Measurements from ENCODE around the gene SEMA3G.

SEMA3G gene

DNA sequence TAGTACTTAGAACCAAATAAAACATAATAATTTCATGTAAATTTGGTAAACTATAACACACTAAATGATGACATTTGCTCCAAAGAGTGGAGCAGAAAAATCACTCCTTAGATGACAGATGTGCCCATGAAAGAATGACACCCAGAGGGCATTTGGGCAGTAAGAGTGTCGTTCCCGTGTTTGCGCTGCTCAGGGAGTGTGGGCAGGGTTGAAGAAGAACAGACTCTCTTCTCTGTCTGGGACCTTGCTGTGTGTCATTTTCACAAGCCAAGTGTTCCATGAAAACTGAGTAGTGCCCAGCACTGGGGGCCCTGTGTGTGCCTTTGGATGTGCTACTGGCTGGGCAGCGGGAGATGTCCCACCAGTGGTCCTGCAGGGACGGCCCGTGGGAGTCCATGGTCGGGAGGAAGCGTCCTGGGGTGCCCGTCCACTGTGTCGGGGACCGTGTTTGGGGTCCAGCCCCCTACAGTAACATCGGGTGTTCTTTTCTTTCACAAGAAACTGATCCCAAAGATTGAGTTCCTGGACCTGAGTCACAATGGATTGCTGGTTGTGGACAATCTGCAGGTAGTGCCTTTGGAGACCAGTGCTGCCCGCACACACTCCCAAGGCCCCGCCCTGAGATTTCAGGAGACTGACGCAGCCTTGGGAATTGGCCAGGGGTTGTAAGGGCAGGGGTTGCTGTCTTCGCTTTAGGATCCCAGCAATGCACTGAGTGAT, 32.3 kb upstream of the SEMA3G start:
- Histone ChIP-seq H3K4me3 (ENCODE audit: low read depth in 1 of 2, low read length in 2 of 2) (no peak overlapping the region), H3K4me1 (ENCODE audit: insufficient read depth, low read length) (no peaks in the 10 kb centered on the region), H3K27me3 (ENCODE audit: control insufficient read depth in 1 of 2, insufficient read depth in 2 of 2, low read length in 2 of 2) (no peaks in the 10 kb centered on the region), H3K9ac (ENCODE audit: low read length) (no peak overlapping the region), H3K9me3 (ENCODE audit: low read length) (no peaks in the 10 kb centered on the region), H3K27ac (ENCODE audit: low read depth, low read length) (no peak overlapping the region), H3K36me3 (ENCODE audit: insufficient read depth, low read length) (peaks cover 91% of the 10 kb centered on the region)

DNA sequence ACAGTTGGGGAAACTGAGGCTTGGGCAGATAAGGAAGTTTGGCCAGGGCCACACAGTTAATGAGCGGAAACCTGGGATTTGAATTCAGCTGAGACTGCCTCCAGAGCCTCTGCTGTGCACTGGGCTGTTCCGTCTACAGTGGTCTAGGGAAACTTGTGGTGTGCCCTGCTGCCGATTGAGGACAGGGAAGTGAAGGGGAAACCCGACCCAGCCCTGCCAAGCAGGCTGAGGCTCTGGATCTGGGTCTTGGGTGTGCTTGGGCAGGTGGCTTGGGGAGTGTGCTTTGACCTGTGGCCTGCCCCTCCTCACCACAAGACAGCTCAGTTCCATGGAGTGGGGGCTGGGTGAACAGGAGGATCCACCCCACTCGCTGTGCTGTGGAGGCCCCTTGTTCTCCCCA, 28.1 kb upstream of the SEMA3G start:
- Histone ChIP-seq H3K27me3 (ENCODE audit: control insufficient read depth in 1 of 2, insufficient read depth in 2 of 2, low read length in 2 of 2) (no peaks in the 10 kb centered on the region), H3K4me1 (ENCODE audit: insufficient read depth, low read length) (peaks cover 9% of the 10 kb centered on the region), H3K4me3 (ENCODE audit: low read depth in 1 of 2, low read length in 2 of 2) (no peak overlapping the region), H3K9me3 (ENCODE audit: low read length) (no peaks in the 10 kb centered on the region), H3K27ac (ENCODE audit: low read depth, low read length) (no peak overlapping the region), H3K9ac (ENCODE audit: low read length) (no peak overlapping the region), H3K36me3 (ENCODE audit: insufficient read depth, low read length) (peaks cover 74% of the 10 kb centered on the region)

- peaks cover 69% of the 10 kb centered on the region for H3K36me3 ChIP-seq (ENCODE audit: insufficient read depth, low read length)
- no peaks in the 10 kb centered on the region for H3K27me3 ChIP-seq (ENCODE audit: control insufficient read depth in 1 of 2, insufficient read depth in 2 of 2, low read length in 2 of 2)
- H3K27ac ChIP-seq (ENCODE audit: low read depth, low read length), result no peak overlapping the region
- H3K9me3 ChIP-seq (ENCODE audit: low read length), result no peaks in the 10 kb centered on the region
- peaks cover 9% of the 10 kb centered on the region for H3K4me1 ChIP-seq (ENCODE audit: insufficient read depth, low read length)
- no peak overlapping the region for H3K9ac ChIP-seq (ENCODE audit: low read length)
- H3K4me3 ChIP-seq (ENCODE audit: low read depth in 1 of 2, low read length in 2 of 2), result no peak overlapping the region
Measured at GRCh38 chr3:52472239-52473000, 27.5 kb upstream of the SEMA3G start.

DNA sequence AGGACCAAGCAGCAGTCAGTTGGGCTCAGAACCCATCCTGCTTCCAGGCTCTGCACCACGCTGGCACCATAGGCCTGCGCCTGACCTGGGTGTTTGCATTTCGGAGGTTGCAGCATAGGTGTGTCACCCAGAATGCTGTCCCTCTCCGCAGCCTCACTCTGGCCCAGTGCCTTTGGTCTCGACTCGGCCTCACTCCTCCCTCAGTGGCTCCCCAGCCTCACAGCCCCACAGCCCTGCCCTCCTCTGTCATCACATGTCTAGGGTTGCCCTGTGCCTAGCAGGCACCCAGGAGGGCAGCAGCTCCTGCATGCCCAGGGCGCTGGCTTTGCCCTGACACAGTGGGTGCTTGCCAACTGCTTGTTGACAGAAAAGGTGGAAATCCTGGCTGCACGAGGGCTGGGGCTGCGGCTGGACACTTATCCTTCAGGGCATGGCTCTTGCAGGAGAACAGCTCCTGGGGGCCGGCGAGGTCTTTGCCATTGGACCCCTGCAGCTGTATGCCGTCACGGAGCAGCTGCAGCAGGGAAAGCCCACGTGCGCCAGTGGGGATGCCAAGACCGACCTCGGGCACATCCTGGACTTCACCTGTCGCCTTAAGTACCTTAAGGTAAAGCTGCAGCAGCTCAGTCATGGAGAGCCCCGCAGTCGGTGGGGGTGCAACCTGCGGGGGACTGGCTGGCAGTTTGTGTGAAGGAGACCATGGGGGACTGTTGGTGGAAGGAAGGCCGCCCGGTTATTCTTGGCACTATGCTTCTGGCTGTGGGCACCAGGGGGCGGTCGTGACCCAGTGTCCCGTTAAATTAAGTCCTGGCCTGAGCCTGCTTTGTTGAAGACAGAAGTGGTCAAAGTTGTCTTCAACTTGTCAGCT, 26.7 kb upstream of the SEMA3G start:
- H3K4me3 ChIP-seq (ENCODE audit: low read depth in 1 of 2, low read length in 2 of 2), result no peak overlapping the region
- no peaks in the 10 kb centered on the region for H3K27me3 ChIP-seq (ENCODE audit: control insufficient read depth in 1 of 2, insufficient read depth in 2 of 2, low read length in 2 of 2)
- peaks cover 61% of the 10 kb centered on the region for H3K36me3 ChIP-seq (ENCODE audit: insufficient read depth, low read length)
- peaks cover 9% of the 10 kb centered on the region for H3K4me1 ChIP-seq (ENCODE audit: insufficient read depth, low read length)
- H3K27ac ChIP-seq (ENCODE audit: low read depth, low read length), result no peak overlapping the region
- no peak overlapping the region for H3K9ac ChIP-seq (ENCODE audit: low read length)
- no peaks in the 10 kb centered on the region for H3K9me3 ChIP-seq (ENCODE audit: low read length)

- Histone ChIP-seq H3K9ac (ENCODE audit: low read length) (no peak overlapping the region), H3K36me3 (ENCODE audit: insufficient read depth, low read length) (peaks cover 56% of the 10 kb centered on the region), H3K4me3 (ENCODE audit: low read depth in 1 of 2, low read length in 2 of 2) (no peak overlapping the region), H3K9me3 (ENCODE audit: low read length) (no peaks in the 10 kb centered on the region), H3K4me1 (ENCODE audit: insufficient read depth, low read length) (peaks cover 9% of the 10 kb centered on the region), H3K27ac (ENCODE audit: low read depth, low read length) (no peak overlapping the region), H3K27me3 (ENCODE audit: control insufficient read depth in 1 of 2, insufficient read depth in 2 of 2, low read length in 2 of 2) (no peaks in the 10 kb centered on the region)
Measured at GRCh38 chr3:52470920-52471319, 26.0 kb upstream of the SEMA3G start.

DNA sequence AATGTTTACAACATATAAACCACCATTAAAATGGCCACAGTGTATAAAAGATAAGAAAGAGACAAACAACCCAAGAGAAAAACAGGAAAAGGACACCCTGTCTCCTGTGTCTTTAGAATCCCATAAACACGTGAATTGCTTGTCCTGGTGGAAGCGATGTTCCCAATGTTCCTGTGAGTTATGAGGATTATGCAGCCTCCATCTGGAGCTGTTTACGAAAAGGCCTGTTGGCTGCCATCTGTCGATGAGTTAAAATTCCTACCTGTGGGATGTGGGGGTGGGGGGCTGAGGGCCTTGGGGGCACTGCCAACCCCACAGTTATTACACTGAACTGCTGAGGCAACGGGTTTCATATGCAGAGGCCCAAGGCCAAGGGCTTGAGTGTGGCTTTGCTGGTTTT, 24.1 kb upstream of the SEMA3G start:
- Histone ChIP-seq H3K9ac (ENCODE audit: low read length) (no peak overlapping the region), H3K4me1 (ENCODE audit: insufficient read depth, low read length) (peaks cover 9% of the 10 kb centered on the region)

DNA sequence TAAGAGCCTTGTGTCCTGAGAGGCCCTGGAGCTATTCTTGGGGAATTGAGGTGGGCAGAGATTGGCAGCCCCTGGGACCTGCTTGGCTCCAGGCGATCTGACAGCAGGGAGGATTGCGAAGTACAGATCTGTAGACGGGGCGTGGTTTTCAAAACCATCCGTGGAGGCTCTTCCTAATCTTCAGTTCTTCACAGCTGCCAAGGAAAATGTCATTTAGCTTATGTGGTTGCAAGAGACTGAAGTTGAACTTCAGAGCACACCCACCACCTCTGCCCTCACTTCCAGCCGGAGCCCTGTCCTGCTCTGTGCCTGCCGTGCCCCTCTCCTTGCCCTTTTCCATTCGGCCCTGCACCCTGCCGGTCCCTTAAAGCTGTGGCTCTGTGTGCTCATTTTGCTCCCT, 23.4 kb upstream of the SEMA3G start:
- Histone ChIP-seq H3K9ac (ENCODE audit: low read length) (no peak overlapping the region), H3K36me3 (ENCODE audit: insufficient read depth, low read length) (peaks cover 45% of the 10 kb centered on the region), H3K9me3 (ENCODE audit: low read length) (no peaks in the 10 kb centered on the region), H3K27me3 (ENCODE audit: control insufficient read depth in 1 of 2, insufficient read depth in 2 of 2, low read length in 2 of 2) (no peaks in the 10 kb centered on the region), H3K4me3 (ENCODE audit: low read depth in 1 of 2, low read length in 2 of 2) (no peak overlapping the region), H3K4me1 (ENCODE audit: insufficient read depth, low read length) (peaks cover 9% of the 10 kb centered on the region), H3K27ac (ENCODE audit: low read depth, low read length) (no peak overlapping the region)

More for the DNA sequence above, 24.1 kb upstream of the SEMA3G start:
- Histone ChIP-seq H3K4me3 (ENCODE audit: low read depth in 1 of 2, low read length in 2 of 2) (no peak overlapping the region), H3K27me3 (ENCODE audit: control insufficient read depth in 1 of 2, insufficient read depth in 2 of 2, low read length in 2 of 2) (no peaks in the 10 kb centered on the region), H3K36me3 (ENCODE audit: insufficient read depth, low read length) (peaks cover 52% of the 10 kb centered on the region), H3K9me3 (ENCODE audit: low read length) (no peaks in the 10 kb centered on the region), H3K27ac (ENCODE audit: low read depth, low read length) (no peak overlapping the region)

GRCh38 chr3:52463416-52463815, 18.5 kb upstream of the SEMA3G start:
- H3K27ac ChIP-seq (ENCODE audit: low read depth, low read length), result no peak overlapping the region
- peaks cover 3% of the 10 kb centered on the region for H3K4me1 ChIP-seq (ENCODE audit: insufficient read depth, low read length)
- no peaks in the 10 kb centered on the region for H3K27me3 ChIP-seq (ENCODE audit: control insufficient read depth in 1 of 2, insufficient read depth in 2 of 2, low read length in 2 of 2)
- H3K9me3 ChIP-seq (ENCODE audit: low read length), result no peaks in the 10 kb centered on the region
- no peak overlapping the region for H3K9ac ChIP-seq (ENCODE audit: low read length)
- peaks cover 36% of the 10 kb centered on the region for H3K36me3 ChIP-seq (ENCODE audit: insufficient read depth, low read length)
- H3K4me3 ChIP-seq (ENCODE audit: low read depth in 1 of 2, low read length in 2 of 2), result no peak overlapping the region

DNA sequence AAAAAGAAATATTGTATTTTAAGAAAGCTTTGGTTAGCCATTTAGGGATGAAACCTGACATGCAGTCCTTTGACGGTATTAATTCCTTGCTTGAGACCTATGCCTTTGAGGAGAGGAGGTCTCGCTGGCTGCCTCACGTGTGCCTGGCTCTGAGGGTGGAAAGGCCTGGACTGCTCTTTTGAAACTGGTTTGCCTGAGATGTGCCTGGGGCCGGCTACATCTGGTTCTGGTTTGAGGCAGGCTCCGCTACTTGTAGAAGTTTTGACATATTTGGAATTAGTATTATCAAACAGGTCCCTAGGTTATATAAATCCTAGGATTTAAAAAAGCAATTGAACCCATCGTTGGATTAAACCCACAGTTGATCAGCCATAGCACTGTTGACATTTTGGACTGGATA, 17.0 kb upstream of the SEMA3G start:
- Histone ChIP-seq H3K4me3 (ENCODE audit: low read depth in 1 of 2, low read length in 2 of 2) (no peak overlapping the region), H3K4me1 (ENCODE audit: insufficient read depth, low read length) (peaks cover 6% of the 10 kb centered on the region), H3K36me3 (ENCODE audit: insufficient read depth, low read length) (peaks cover 39% of the 10 kb centered on the region), H3K27ac (ENCODE audit: low read depth, low read length) (no peak overlapping the region), H3K9me3 (ENCODE audit: low read length) (no peaks in the 10 kb centered on the region), H3K9ac (ENCODE audit: low read length) (no peak overlapping the region), H3K27me3 (ENCODE audit: control insufficient read depth in 1 of 2, insufficient read depth in 2 of 2, low read length in 2 of 2) (no peaks in the 10 kb centered on the region)

GRCh38 chr3:52458770-52459545, 14.1 kb upstream of the SEMA3G start:
- H3K9me3 ChIP-seq (ENCODE audit: low read length), result no peaks in the 10 kb centered on the region
- H3K4me1 ChIP-seq (ENCODE audit: insufficient read depth, low read length), result peaks cover 24% of the 10 kb centered on the region
- peaks cover 30% of the 10 kb centered on the region for H3K36me3 ChIP-seq (ENCODE audit: insufficient read depth, low read length)
- H3K4me3 ChIP-seq (ENCODE audit: low read depth in 1 of 2, low read length in 2 of 2), result no peak overlapping the region
- no peak overlapping the region for H3K27ac ChIP-seq (ENCODE audit: low read depth, low read length)
- H3K27me3 ChIP-seq (ENCODE audit: control insufficient read depth in 1 of 2, insufficient read depth in 2 of 2, low read length in 2 of 2), result no peaks in the 10 kb centered on the region
- no peak overlapping the region for H3K9ac ChIP-seq (ENCODE audit: low read length)

All from muscle layer of colon (tissue), 2 donors.